ENCODE data around the gene SLFN11.
A peak's percentile ranks its signal among the peaks of the same experiment; 100 is the strongest.
"Not testable (repeated sequence)": the region's sequence is repeated elsewhere in the genome, so short reads cannot be mapped to it uniquely, and the experiment has no call there.

SLFN11 gene, protein sequence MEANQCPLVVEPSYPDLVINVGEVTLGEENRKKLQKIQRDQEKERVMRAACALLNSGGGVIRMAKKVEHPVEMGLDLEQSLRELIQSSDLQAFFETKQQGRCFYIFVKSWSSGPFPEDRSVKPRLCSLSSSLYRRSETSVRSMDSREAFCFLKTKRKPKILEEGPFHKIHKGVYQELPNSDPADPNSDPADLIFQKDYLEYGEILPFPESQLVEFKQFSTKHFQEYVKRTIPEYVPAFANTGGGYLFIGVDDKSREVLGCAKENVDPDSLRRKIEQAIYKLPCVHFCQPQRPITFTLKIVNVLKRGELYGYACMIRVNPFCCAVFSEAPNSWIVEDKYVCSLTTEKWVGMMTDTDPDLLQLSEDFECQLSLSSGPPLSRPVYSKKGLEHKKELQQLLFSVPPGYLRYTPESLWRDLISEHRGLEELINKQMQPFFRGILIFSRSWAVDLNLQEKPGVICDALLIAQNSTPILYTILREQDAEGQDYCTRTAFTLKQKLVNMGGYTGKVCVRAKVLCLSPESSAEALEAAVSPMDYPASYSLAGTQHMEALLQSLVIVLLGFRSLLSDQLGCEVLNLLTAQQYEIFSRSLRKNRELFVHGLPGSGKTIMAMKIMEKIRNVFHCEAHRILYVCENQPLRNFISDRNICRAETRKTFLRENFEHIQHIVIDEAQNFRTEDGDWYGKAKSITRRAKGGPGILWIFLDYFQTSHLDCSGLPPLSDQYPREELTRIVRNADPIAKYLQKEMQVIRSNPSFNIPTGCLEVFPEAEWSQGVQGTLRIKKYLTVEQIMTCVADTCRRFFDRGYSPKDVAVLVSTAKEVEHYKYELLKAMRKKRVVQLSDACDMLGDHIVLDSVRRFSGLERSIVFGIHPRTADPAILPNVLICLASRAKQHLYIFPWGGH

DNA sequence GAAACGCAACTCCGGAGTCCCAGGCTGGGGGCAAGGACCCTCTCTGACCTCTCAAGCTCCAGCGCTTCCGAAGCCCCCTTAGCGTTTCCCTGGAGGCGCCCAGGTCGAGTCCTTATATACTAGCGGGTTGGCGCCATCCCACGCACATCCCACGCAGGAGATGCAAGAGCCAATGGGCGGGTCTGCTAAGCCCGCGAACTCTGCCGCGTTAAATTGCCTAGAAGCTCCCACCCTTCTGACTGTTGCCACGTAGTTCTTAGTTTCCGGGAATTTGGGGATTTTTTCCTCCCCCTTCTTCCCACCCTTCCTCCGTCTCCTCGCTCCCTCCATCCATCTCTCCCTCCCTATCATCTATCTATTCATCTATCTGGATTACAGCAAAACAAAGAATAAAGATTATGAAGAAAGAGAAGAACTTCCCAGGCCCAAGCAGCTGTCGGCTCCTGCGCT is at the start of gene SLFN11:
SLFN11 (minus strand) TSS at position 88 of the 450 bp plus-strand sequence. CDS start 9,814 bp downstream, outside the sequence.
- DNase-seq (ENCODE audit: low read depth in 2 of 2): peak; percentile 47 to 73

DNA sequence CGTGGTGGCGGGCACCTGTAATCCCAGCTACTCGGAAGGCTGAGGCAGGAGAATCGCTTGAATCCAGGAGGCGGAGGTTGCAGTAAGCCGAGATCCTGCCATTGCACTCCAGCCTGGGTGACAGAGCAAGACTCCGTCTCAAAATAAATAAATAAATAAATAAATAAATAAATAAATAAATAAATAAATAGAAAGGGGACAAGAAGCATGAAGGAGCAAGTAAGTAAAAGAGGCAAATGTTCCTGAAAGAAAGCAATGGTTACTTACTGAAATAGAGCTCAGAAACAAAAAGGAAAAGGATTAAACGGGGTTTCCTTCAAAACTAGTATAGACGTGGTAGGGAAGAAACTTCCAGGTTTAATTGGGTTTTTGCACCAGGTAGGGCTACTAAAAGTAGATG is 47.6 kb upstream of the SLFN11 start:
- not testable (repeated sequence) for DNase-seq (ENCODE audit: low read depth in 2 of 2)

DNA sequence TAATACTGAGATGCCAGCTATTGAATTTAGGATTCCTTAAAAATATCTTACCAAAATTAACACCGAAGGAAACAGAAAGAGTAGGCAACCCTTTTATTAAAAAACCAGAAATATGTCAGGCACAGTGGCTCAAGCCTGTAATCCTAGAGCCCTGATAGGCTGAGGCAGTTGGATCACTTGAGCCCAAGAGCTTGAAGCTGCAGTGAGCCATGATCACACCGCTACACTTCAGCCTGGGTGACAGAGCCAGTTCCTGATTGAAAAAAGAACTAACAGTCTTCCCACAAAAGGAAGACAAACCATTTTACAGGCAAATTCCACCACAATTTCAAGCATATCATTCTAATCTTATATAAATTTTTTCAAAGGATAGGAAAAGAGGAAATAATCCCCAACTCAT is 43.2 kb upstream of the SLFN11 start:
- no peak for DNase-seq (ENCODE audit: low read depth in 2 of 2)

DNA sequence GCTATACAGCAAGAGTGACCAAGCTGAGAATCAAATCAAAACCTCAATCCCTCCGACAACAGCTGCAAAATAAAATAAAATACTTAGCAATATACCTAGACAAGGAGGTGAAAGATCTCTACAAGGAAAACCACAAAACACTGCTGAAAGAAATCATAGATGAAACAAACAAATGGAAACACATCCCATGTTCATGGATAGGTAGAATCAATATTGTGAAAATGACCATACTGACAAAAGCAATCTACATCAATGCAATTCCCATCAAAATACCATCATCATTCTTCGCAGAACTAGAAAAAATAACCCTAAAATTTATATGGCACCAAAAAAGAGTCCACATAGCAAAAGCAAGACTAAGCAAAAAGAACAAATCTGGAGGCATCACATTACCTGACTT is 41.3 kb upstream of the SLFN11 start:
- DNase-seq (ENCODE audit: low read depth in 2 of 2): not testable (repeated sequence)

DNA sequence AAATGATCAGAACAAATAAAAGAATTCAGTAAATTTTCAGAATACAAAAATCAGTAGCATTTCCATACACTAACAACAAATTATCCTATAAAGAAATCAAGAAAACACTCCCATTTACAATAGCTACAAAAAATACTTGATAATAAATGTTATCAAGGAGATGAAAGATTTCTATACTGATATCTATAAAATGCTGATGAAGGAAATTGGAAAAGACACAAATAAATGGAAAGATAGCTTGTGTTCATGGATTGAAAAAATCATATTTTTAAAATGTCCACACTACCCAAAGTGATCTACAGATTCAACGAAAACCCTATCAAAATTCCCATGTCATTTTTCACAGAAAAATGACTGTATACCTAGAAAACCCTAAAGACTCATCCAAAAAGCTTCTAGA is 40.8 kb upstream of the SLFN11 start:
- no peak for DNase-seq (ENCODE audit: low read depth in 2 of 2)

DNA sequence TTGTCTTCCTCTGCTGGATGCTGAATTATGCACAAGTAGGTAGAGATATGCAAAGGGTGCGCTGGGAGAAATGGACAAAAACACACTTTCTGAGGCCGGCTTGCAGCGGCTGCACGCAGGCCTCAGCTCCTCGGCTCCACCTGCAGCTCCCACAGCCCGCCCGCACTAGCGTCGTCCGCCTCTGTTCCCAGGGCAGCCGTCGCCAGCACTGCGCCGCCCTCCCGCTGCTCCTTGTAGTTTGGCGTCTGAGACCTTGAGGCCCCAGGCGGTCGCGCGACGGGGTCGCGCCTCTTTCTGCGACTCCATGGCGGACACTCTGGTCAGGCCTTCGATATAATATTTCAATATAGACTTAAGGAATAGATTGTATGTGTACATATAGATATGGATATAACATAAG is 34.1 kb upstream of the SLFN11 start:
- DNase-seq (ENCODE audit: low read depth in 2 of 2): no peak

DNA sequence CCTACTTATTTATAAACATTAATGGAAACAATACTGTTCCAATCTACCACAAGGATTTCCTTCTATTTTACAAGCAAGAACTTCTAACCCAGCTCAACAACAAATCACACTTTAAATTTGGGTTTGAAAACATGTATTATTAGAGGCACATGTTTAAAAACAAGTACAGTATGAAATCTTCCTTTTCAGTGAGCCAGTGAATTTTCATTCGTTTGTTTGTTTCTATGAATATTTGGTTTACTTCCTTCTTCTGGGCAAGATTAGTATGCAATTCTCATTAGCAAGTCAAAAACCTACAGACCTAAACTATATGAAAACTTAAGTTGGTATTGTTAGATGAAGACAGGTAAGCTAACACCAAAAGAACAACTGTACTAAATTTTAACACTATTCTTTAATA is 33.1 kb upstream of the SLFN11 start:
- DNase-seq (ENCODE audit: low read depth in 2 of 2): no peak

DNA sequence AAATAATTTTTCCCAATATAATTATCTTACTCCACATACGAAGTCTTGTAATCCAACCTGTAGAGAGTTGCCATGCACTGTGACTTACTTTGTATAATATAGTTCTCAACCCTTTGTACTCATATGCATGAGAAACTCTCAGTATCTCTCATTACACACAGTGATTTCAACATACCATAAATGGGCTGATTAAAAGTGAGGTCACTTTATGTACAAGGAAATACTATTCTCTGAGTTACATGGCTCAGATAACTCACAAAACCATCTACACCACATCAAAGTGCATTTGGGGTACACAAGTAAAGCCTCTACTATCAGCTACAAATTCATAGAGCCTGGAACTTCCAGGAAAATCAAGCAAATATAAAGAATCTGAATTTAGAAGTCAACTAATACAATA is 30.9 kb upstream of the SLFN11 start:
- DNase-seq (ENCODE audit: low read depth in 2 of 2): no peak

DNA sequence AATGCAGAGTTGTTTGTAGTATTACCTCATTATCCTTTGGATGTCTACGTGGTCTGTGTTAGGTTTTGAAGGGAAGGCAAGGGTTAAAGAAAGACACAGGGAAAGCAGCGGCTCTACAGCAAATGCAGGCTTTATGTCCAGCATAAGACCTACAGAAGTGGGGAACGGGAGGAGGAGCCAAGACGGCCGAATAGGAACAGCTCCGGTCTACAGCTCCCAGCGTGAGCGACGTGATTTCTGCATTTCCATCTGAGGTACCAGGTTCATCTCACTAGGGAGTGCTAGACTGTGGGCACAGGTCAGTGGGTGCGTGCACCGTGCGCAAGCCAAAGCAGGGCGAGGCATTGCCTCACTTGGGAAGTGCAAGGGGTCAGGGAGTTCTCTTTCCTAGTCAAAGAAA is 20.4 kb upstream of the SLFN11 start:
- DNase-seq (ENCODE audit: low read depth in 2 of 2): not testable (repeated sequence)

DNA sequence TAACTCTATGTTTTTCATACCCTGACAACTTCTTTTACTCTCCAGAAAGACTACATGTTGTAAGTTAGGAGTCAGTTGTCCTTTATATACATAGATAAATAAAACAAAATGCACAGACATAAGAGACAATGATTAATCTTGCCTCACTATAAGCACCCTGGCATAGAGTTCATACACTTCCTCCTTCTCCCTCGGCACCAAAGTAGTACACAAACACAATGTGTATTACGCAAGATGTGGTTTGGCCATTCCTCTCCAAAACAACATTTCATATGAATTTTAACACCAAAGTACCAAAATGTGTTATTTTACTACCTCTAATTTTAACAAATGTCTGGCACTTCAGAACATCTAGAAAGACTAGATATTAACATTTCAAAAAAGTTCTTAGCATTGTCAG is 17.2 kb upstream of the SLFN11 start:
- no peak for DNase-seq (ENCODE audit: low read depth in 2 of 2)

DNA sequence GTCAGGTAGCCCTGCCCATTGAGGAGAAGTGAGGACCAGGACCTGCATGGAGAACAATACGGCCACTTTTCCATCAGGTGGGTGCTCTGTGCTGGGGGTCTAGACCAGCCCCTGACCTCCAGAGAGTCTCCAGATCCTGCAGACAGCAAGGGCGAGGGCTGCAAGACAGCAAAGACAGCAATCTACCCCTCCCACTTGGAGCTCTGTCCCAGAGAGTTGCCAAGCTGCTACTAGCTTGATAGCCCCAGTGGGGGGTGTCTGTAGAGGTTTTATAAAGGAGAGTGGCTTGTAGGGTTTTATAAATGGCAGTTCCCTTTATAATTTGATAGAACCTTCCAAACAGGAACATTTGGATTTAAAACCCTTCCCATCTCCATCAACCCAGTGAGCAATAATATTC is 16.7 kb upstream of the SLFN11 start:
- DNase-seq (ENCODE audit: low read depth in 2 of 2): no peak

DNA sequence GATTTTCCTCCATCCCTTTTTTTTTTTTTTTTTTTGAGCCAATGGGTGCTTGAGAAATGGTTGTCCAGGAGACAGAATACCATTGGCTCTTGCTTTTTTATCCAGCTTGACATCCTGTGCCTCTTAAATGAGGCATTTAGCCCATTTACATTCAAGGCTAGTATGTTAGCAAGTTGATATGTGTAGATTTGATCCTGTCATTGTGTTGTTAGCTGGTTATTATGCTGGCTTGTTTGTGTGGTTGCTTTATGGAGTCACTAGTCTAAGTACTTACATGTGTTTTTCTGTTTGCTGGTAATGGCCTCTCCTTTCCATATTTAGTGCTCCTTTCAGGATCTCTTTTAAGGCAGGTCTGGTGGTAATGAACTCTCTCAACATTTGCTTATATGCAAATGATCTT is 14.1 kb upstream of the SLFN11 start:
- no peak for DNase-seq (ENCODE audit: low read depth in 2 of 2)

DNA sequence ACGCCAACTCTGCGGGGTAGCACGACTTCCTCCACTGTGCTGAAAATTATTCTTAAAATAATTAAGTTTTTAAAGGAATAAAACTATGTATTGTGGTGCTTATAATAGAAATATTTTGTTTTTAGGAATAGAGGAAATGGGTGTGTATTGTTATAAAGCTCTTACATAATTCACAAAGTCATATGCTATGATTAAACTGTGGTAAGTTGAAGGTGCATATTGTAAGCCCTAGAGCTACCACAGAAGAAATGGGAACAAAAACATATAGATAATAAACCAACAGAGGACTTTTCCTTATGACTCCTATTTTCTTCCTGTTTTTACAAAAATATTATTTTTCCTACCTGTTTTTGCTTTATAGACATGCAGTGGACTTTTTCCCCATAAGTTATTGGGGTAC is 4.3 kb upstream of the SLFN11 start:
- no peak for DNase-seq (ENCODE audit: low read depth in 2 of 2)

DNA sequence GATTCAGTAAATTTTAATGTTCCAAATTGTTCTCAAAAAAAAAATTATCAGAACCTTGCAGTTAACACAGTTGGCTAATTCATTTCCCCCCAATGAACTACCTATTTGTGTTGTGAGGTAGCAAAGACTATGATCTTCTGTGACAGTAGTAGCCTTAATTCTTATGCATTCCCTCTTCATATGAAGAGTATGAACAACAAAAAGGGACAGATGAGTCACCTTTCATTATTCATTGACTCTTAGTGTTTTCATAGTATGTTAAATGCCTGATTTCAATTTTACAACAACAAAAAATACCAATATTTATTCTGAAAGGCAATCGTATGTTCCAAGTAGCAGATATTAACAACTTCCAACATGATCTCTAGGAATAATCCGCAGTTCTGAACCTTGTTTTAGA is 3.6 kb upstream of the SLFN11 start:
- no peak for DNase-seq (ENCODE audit: low read depth in 2 of 2)

DNA sequence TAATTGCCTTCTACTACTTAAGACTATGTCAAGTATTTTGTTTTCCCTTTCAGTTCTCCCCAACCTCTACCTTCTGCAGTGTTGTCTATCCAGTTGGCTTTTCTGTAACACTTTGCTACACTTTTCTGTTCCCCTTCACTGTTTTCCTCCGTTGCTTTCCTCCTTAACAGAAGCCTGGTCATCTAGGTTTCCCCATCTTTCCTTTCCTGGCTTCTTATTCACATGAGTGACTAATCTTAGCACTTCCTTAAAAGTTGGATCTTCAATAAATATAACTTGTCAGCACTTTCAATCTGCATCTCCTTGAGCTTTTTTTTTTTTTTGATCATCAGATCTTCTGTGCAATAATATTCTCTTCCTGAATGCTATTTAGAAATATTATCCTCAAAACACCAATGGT is 2.8 kb upstream of the SLFN11 start:
- DNase-seq (ENCODE audit: low read depth in 2 of 2): no peak

DNA sequence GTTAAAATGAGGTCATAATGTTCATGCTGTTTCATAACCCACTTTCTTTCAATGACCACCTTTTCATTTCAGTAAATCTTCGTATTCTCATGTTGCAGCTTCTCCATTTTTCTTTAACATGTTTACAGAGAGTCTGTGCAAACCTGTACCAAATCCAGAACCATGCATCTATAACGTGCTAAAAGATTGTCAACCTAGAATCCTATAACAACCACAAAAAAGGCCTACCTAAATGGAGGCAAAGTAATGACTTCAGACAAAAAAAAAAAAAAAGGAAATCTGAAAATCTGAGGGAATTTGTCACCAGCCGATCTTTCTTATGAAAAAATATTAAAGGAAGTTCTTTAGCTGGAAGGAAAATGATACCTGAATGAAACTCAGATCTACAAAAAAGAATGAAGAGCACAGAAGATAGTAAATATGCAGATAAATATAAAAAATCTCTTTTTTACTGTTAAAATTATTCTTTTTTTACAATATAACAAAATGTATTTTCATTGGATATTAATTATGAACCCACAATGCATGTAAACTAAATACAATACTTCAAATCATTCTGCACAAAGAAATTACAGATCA is 1.4 kb upstream of the SLFN11 start:
- no peak for DNase-seq (ENCODE audit: low read depth in 2 of 2)

DNA sequence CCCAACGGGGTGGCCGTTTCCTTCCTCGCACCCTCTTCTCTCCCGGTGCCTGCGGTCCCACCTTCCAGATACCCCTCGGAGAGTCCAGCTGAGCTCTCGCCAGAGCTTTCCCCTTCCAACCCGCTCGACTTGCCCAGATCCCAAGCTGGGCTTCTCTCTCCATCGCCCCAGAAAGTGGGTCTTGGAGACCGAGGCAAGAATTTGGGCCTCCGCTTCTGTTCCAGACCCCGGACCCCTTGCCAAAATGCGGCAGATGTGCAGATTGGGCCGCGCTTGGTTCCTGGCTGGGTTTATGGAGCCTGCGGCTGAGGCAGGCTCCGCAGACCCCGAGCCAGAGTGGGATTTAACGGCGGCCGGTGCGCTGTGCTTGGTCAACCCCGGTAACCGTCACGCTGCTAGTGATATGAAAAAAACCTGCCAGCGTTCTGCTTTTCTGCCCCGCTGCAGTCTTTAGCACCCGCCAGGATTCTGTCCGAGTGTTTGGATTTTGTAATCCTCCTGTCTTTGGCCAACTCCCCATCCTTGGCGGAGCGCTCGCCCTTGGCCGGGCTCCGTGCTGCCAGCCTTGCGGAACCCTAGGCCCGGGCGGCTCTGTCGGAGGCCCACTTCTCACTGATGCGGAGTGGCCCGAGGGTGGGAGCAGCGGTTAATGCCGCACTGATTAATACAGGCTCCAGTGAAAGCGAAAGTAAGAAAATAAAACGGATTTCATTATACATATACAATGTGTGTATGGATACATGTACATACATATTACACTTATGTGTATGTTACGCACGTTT is 754 bp upstream of the SLFN11 start:
- no peak for DNase-seq (ENCODE audit: low read depth in 2 of 2)

DNA sequence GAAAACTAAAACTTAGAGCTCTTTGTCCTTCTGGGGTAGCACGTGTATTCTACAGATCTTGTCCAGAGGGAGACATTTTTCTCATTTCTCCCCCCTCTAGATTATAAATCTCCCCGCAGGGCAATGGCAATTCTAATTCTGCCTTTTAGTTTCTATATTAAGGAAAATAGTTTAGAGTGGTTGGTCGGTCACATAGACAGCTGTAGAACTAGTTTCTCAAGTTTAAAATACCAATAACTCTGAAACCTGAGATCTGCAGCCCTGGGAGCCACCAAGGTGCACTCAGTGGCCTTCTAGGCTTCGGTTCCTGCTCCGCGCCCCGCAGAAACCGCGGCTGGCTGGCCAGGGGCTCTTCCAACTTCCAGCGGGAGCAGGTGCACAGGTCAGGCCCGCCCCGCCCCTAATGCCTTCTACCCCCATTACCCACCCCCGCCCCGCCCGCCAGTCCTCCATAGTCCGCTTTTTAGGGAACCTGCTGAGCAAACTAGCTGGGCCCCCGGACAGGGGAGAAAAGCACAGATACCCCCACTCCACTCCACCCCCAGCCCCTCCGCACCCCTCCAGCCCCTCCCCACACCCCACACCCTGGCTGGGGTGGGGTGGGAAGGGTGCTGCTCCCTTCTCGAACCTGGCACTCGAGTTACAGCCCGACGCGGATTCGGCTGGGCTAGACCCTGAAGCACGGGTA is 431 bp downstream of the SLFN11 start:
- no peak for DNase-seq (ENCODE audit: low read depth in 2 of 2)

DNA sequence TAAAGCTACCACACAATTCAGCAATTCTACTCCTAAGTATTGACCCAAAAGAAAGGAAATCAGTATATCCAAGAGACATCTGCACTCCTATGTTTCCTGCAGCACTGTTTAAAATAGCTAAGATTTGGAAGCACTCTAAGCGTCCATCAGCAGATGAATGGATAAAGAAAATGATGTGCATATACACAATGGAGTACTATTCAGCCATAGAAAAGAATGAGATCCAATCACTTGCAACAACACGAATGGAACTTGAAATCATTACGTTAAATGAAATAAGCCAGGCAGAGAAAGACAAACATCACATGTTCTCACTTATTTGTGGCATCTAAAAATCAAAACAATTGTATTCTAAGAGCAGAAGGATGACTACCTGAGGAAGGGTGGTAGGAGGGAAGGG is 1.5 kb downstream of the SLFN11 start:
- DNase-seq (ENCODE audit: low read depth in 2 of 2): no peak

DNA sequence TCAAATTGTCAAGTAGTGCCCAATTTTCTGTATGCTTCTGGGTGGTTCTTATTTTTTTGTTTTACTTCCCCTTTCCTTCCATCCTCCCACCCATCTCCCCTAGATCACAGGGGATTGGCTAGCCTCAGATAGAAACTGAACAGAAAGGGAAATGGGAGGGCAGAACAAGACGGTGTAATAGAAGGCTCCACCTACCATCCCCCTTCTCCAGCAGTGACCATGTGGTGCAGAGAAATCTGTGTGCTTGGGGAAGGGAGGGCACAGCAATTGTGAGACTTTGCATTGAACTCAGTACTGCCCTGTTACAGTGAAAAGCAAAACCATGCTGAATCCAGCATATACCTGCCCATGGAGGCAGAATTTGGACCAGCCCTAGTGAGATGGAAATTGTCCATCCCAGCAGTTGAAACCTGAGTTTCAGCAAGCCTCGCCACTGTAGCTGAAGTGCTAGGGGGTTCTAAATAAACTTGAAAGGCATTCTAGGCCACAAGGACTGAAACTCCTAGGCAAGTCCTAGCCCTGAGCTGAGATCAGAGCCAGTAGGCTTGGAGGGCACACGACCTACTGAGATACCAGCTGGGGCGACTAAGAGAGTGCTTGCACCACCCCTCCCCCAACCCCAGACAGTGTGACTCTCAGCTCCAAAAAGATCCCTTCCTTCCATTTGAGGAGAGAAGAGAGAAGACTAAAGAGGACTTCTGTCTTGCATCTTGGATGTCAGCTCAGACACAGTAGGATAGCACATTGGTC is 5.2 kb downstream of the SLFN11 start:
- no peak for DNase-seq (ENCODE audit: low read depth in 2 of 2)

All from stimulated activated CD8-positive, alpha-beta memory T cell treated with anti-CD3 and anti-CD28 coated beads, Interleukin-2, amount 100 ng/mL, for 1 hour (primary cell).